Hepatocyte (in vitro differentiated cells): ENCODE measurements around the gene ALK. TPM values are rescaled to one million over a fixed set of nuclear protein-coding genes. Genes with fewer than 3 reads are reported as not detected.

ENCODE experiments used
- DNase-seq: peaks from one replicate; pipeline ENCODE4 v3.0.0-alpha.2; 2016; ENCODE audit warnings: low spot score
- H2AFZ ChIP-seq: fragments of 200-600 bp; sonication (generic); 2 replicates; pipeline ENCODE4 v1.6.0; 2016; ENCODE audit warnings: antibody characterized with exemption, mild to moderate bottlenecking
- H3K27ac ChIP-seq: fragments of 200-600 bp; sonication (generic); 2 replicates; pipeline ENCODE4 v1.5.1; 2016; ENCODE audit warnings: mild to moderate bottlenecking
- H3K27me3 ChIP-seq: fragments of 200-600 bp; sonication (generic); 2 replicates; pipeline ENCODE4 v1.6.1; 2016
- H3K36me3 ChIP-seq: fragments of 200-600 bp; sonication (generic); replicated peaks from 2 replicates; pipeline ENCODE4 v1.5.1; 2016; ENCODE audit warnings: low read depth; ENCODE audit not compliant: insufficient read depth
- H3K4me1 ChIP-seq: fragments of 200-600 bp; sonication (generic); 2 replicates; pipeline ENCODE4 v1.5.1; 2016; ENCODE audit warnings: mild to moderate bottlenecking, moderate library complexity; ENCODE audit not compliant: insufficient read depth
- H3K4me2 ChIP-seq: fragments of 200-600 bp; sonication (generic); 2 replicates; pipeline ENCODE4 v1.6.0; 2016
- H3K4me3 ChIP-seq: fragments of 200-600 bp; sonication (generic); 2 replicates; pipeline ENCODE4 v1.5.1; 2016; ENCODE audit warnings: mild to moderate bottlenecking
- H3K79me2 ChIP-seq: fragments of 200-600 bp; sonication (generic); 2 replicates; pipeline ENCODE4 v1.6.0; 2017; ENCODE audit warnings: mild to moderate bottlenecking
- H3K9me2 ChIP-seq: fragments of 200-600 bp; sonication (generic); replicated peaks from 2 replicates; pipeline ENCODE4 v1.6.0; 2017; ENCODE audit warnings: mild to moderate bottlenecking; ENCODE audit not compliant: insufficient read depth
- H3K9me3 ChIP-seq: fragments of 200-600 bp; sonication (generic); 2 replicates; pipeline ENCODE4 v1.5.1; 2016; ENCODE audit warnings: low read depth, mild to moderate bottlenecking
- H4K20me1 ChIP-seq: fragments of 200-600 bp; sonication (generic); 2 replicates; pipeline ENCODE4 v1.6.0; 2016; ENCODE audit warnings: mild to moderate bottlenecking; ENCODE audit not compliant: insufficient read depth, poor library complexity, severe bottlenecking
- CTCF ChIP-seq: fragments of 200-600 bp; sonication (generic); IDR thresholded peaks from 2 replicates; pipeline ENCODE4 v1.5.1; 2016; ENCODE audit warnings: antibody characterized with exemption, mild to moderate bottlenecking; ENCODE audit not compliant: poor library complexity
- EZH2 ChIP-seq: fragments of 200-600 bp; sonication (generic); IDR thresholded peaks from 2 replicates; pipeline ENCODE4 v1.6.1; 2016; ENCODE audit warnings: antibody characterized with exemption, mild to moderate bottlenecking, borderline replicate concordance
- EZH2phosphoT487 ChIP-seq: fragments of 200-600 bp; sonication (generic); IDR thresholded peaks from one replicate; pipeline ENCODE4 v1.6.1; 2018; ENCODE audit warnings: antibody characterized with exemption, mild to moderate bottlenecking, low read depth, moderate library complexity; ENCODE audit not compliant: unreplicated experiment, severe bottlenecking
- WGBS: methylation state at CpG from one replicate; pipeline ENCODE4 v1.1.6; 2016; ENCODE audit warnings: low lambda C conversion rate; ENCODE audit errors: missing lambda C conversion rate; 5-methylcytosine and 5-hydroxymethylcytosine counted together
- polyA plus RNA-seq: library from polyadenylated mRNA; unstranded; fragments of >200 nt; fragmentation: Nextera tagmentation; extraction: Ambion mirVana; gene quantifications from 2 replicates; pipeline ENCODE4 v1.2.1, GENCODE V29; 2016
- total RNA-seq: library from RNA; depleted of rRNA; stranded (reverse); fragments of >200 nt; gene quantifications from 2 replicates; pipeline ENCODE4 v1.2.3, GENCODE V29; 2014

Gene ALK
- total and polyA plus RNA-seq, 2 experiments from 2014 or later = 0.16 to 0.27 TPM

- DNase-seq = no peak
- Histone ChIP-seq H3K4me3 (no peak overlapping the region), H3K27ac (no peak overlapping the region), H3K9me2 (no peaks in the 10 kb centered on the region), H3K9me3 (no peaks in the 10 kb centered on the region), H3K4me1 (peaks cover 13% of the 10 kb centered on the region), H2AFZ (no peak overlapping the region), H3K27me3 (no peaks in the 10 kb centered on the region), H4K20me1 (no peaks in the 10 kb centered on the region), H3K36me3 (no peaks in the 10 kb centered on the region), H3K79me2 (no peaks in the 10 kb centered on the region), H3K4me2 (no peak overlapping the region)
- TF ChIP-seq CTCF = no peak
- no peak for TF ChIP-seq EZH2
- TF ChIP-seq EZH2phosphoT487 = no peak
- WGBS = 53% methylated on average over 5 of the region's 5 CpGs
Observed at GRCh38 chr2:29615183-29615582, 306.2 kb downstream of the ALK start.

- no peak for TF ChIP-seq EZH2phosphoT487
- no peak for TF ChIP-seq CTCF
- TF ChIP-seq EZH2 = no peak
- no peak overlapping the region for H3K4me2 ChIP-seq
- H3K27me3 ChIP-seq = no peaks in the 10 kb centered on the region
Observed at GRCh38 chr2:29614295-29614830, 307.0 kb downstream of the ALK start.

GRCh38 chr2:29613792-29614266 is 307.6 kb downstream of the ALK start:
- H3K9me3 ChIP-seq = no peaks in the 10 kb centered on the region
- no peaks in the 10 kb centered on the region for H3K36me3 ChIP-seq
- TF ChIP-seq EZH2phosphoT487 (no peak), EZH2 (no peak), CTCF (no peak)
- H2AFZ ChIP-seq = no peak overlapping the region
- no peaks in the 10 kb centered on the region for H4K20me1 ChIP-seq
- H3K9me2 ChIP-seq = no peaks in the 10 kb centered on the region
- no peak overlapping the region for H3K4me2 ChIP-seq
- H3K27ac ChIP-seq = no peak overlapping the region
- H3K4me1 ChIP-seq = peaks cover 13% of the 10 kb centered on the region
- no peak for DNase-seq
- no peaks in the 10 kb centered on the region for H3K27me3 ChIP-seq
- no peak overlapping the region for H3K4me3 ChIP-seq
- H3K79me2 ChIP-seq = no peaks in the 10 kb centered on the region
- WGBS = 68% methylated on average over 8 of the region's 8 CpGs

More at GRCh38 chr2:29614295-29614830, 307.0 kb downstream of the ALK start:
- Histone ChIP-seq H3K9me3 (no peaks in the 10 kb centered on the region), H3K4me1 (peaks cover 13% of the 10 kb centered on the region), H3K4me3 (no peak overlapping the region), H3K27ac (no peak overlapping the region), H4K20me1 (no peaks in the 10 kb centered on the region), H3K79me2 (no peaks in the 10 kb centered on the region), H3K9me2 (no peaks in the 10 kb centered on the region), H2AFZ (no peak overlapping the region), H3K36me3 (no peaks in the 10 kb centered on the region)
- 78% methylated on average over 6 of the region's 6 CpGs for WGBS
- no peak for DNase-seq
